ENCODE measurements around the gene PRR22.

DNA sequence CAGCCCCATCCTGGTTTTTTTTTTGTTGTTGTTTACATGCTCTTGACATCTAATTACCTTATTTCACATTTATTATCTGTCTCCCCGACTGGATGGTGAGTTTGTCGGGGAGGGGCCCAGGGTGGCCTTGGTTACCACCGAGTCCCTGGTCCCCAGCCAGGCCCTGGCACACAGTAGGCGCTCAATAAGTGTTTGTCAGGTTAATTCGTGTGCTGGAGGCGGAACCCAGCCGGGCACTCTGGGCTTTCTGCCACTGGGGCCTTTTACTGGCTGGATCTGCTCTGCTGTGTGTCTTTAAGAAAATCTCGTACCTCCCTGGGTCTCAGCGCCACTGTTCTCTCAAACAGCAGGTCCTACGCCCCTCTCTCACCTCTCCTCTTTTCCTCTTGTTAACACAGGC is 24.9 kb upstream of the PRR22 start:
- TF ChIP-seq, protein P1, sequence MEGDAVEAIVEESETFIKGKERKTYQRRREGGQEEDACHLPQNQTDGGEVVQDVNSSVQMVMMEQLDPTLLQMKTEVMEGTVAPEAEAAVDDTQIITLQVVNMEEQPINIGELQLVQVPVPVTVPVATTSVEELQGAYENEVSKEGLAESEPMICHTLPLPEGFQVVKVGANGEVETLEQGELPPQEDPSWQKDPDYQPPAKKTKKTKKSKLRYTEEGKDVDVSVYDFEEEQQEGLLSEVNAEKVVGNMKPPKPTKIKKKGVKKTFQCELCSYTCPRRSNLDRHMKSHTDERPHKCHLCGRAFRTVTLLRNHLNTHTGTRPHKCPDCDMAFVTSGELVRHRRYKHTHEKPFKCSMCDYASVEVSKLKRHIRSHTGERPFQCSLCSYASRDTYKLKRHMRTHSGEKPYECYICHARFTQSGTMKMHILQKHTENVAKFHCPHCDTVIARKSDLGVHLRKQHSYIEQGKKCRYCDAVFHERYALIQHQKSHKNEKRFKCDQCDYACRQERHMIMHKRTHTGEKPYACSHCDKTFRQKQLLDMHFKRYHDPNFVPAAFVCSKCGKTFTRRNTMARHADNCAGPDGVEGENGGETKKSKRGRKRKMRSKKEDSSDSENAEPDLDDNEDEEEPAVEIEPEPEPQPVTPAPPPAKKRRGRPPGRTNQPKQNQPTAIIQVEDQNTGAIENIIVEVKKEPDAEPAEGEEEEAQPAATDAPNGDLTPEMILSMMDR (IDR thresholded peaks at IDR 0.05), result no peak
- TF ChIP-seq POLR2A (IDR thresholded peaks at IDR 0.05), result no peak

All from testis (tissue), 2 donors.